SU-DHL-6 (cell line): ENCODE measurements around the gene SULT2B1.

Source experiments
- H2AFZ ChIP-seq: fragments of 200-600 bp; sonication (generic); 2 replicates; pipeline ENCODE4 v1.6.1; 2014; ENCODE audit warnings: low read depth, mild to moderate bottlenecking, moderate library complexity, mixed read lengths, antibody characterized with exemption, low read length; ENCODE audit not compliant: severe bottlenecking
- H3F3A ChIP-seq: fragments of 200-600 bp; shearing (Covaris generic); 2 replicates; pipeline ENCODE4 v1.6.0; 2016; ENCODE audit warnings: antibody characterized with exemption, mild to moderate bottlenecking; ENCODE audit not compliant: insufficient read depth
- H3K27ac ChIP-seq: fragments of 200-600 bp; sonication (generic); 2 replicates; pipeline ENCODE4 v1.5.1; 2016; ENCODE audit warnings: low read depth, mild to moderate bottlenecking, low read length, moderate library complexity, mixed read lengths
- H3K27me3 ChIP-seq: fragments of 200-600 bp; sonication (generic), shearing (Covaris generic); 2 replicates; pipeline ENCODE4 v1.6.0; 2014; ENCODE audit warnings: mild to moderate bottlenecking, low read length
- H3K36me3 ChIP-seq: fragments of 200-600 bp; sonication (generic); 2 replicates; pipeline ENCODE4 v1.6.1; 2014; ENCODE audit warnings: mild to moderate bottlenecking, low read length, mixed read lengths
- H3K4me2 ChIP-seq: fragments of 300-600, 200-600 bp; shearing (Covaris generic), sonication (generic); 2 replicates; pipeline ENCODE4 v1.6.0; 2014; ENCODE audit warnings: low read length, low read depth, mild to moderate bottlenecking; ENCODE audit not compliant: poor library complexity, severe bottlenecking
- H3K4me3 ChIP-seq: fragments of 200-600 bp; sonication (generic); 2 replicates; pipeline ENCODE4 v1.5.1; 2014; ENCODE audit warnings: antibody characterized with exemption, low read length, mild to moderate bottlenecking, mixed read lengths; ENCODE audit not compliant: insufficient read depth, poor library complexity, severe bottlenecking
- H3K79me2 ChIP-seq: fragments of 200-600 bp; sonication (generic); 2 replicates; pipeline ENCODE4 v1.6.1; 2014; ENCODE audit warnings: mild to moderate bottlenecking, low read length, moderate library complexity; ENCODE audit not compliant: insufficient read depth
- H3K9ac ChIP-seq: fragments of 200-600 bp; sonication (generic); 2 replicates; pipeline ENCODE4 v1.7.0; 2014; ENCODE audit warnings: mild to moderate bottlenecking, low read length
- H3K9me2 ChIP-seq: fragments of 200-600 bp; sonication (generic); replicated peaks from 2 replicates; pipeline ENCODE4 v1.6.1; 2014; ENCODE audit warnings: low read length; ENCODE audit not compliant: insufficient read depth
- H3K9me3 ChIP-seq: fragments of 200-600 bp; sonication (generic); 2 replicates; pipeline ENCODE4 v1.6.1; 2014; ENCODE audit warnings: low read length, mixed read lengths; ENCODE audit not compliant: insufficient read depth
- H4K20me1 ChIP-seq: fragments of 200-600 bp; sonication (generic); 2 replicates; pipeline ENCODE4 v1.6.1; 2014; ENCODE audit warnings: low read depth, mild to moderate bottlenecking, antibody characterized with exemption, low read length, moderate library complexity, mixed read lengths
- CTCF ChIP-seq: fragments of 200-600 bp; sonication (generic); IDR thresholded peaks from one replicate; pipeline ENCODE4 v1.5.1; 2017; ENCODE audit warnings: antibody characterized with exemption, mild to moderate bottlenecking, low read length, moderate library complexity; ENCODE audit not compliant: insufficient read depth, poor library complexity, severe bottlenecking
- EZH2phosphoT487 ChIP-seq: fragments of 200-600 bp; sonication (generic), shearing (Covaris generic); conservative IDR thresholded peaks from 2 replicates; pipeline ENCODE4 v1.6.1; 2018; ENCODE audit warnings: mild to moderate bottlenecking, antibody characterized with exemption, low read length, moderate library complexity, mixed read lengths

Gene SULT2B1

DNA sequence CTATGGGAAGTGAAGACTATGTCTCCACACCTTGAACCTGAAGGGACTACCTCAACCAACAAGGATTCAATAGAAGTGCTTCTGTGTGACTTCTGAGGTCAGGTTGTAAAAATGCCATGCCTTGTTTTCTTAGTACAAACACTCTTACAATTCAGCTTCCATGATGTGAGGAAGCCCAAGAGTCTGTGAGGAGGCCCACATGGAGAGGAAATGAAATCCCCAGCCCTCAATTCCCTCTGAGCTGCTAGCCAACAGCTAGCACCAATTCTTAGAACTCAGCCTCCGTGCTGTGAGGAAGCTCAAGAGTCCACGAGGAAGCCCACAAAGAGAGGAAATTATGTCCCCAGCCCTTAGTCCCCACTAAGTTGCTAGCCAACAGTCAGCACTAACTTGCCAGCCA, 27.8 kb upstream of the SULT2B1 start:
- Histone ChIP-seq H3K79me2 (no peaks in the 10 kb centered on the region), H3K9ac (no peak overlapping the region), H2AFZ (no peak overlapping the region), H3K9me2 (no peaks in the 10 kb centered on the region), H3K27me3 (no peaks in the 10 kb centered on the region), H3F3A (no peaks in the 10 kb centered on the region), H3K4me2 (no peak overlapping the region), H3K4me3 (no peak overlapping the region), H3K27ac (no peak overlapping the region), H3K9me3 (no peaks in the 10 kb centered on the region), H4K20me1 (no peaks in the 10 kb centered on the region), H3K36me3 (no peaks in the 10 kb centered on the region)
- no peak for TF ChIP-seq EZH2phosphoT487

DNA sequence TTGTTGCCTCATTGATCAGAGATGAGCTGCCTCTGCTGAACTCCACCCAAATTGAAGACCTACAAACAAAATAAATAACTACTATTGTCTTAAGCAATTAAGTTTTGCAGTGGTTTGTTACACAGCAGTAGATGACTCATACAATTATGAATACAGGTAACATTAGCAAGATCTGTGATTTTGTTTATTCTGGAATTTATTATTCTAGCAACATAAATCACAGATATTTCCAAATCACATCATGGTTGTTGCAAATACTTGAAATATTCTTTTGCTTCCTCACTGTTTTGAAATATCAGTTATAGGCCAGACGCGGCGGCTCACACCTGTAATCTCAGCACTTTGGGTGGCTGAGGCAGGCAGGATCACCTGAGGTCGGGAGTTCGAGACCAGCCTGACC, 27.2 kb upstream of the SULT2B1 start:
- Histone ChIP-seq H3K36me3 (no peaks in the 10 kb centered on the region), H2AFZ (no peak overlapping the region), H3F3A (no peaks in the 10 kb centered on the region), H3K4me2 (no peak overlapping the region), H4K20me1 (no peaks in the 10 kb centered on the region), H3K27me3 (no peaks in the 10 kb centered on the region), H3K9me3 (no peaks in the 10 kb centered on the region), H3K4me3 (no peak overlapping the region), H3K27ac (no peak overlapping the region), H3K9ac (no peak overlapping the region), H3K79me2 (no peaks in the 10 kb centered on the region), H3K9me2 (no peaks in the 10 kb centered on the region)
- TF ChIP-seq EZH2phosphoT487: no peak
- TF ChIP-seq CTCF: no peak

GRCh38 chr19:48529156-48529555, 22.8 kb upstream of the SULT2B1 start:
- Histone ChIP-seq H3K36me3 (no peaks in the 10 kb centered on the region), H3K9me3 (no peaks in the 10 kb centered on the region), H3K9me2 (no peaks in the 10 kb centered on the region), H3K4me3 (no peak overlapping the region), H3K79me2 (no peaks in the 10 kb centered on the region), H2AFZ (no peak overlapping the region), H3F3A (no peaks in the 10 kb centered on the region), H4K20me1 (no peaks in the 10 kb centered on the region), H3K4me2 (no peak overlapping the region), H3K27me3 (no peaks in the 10 kb centered on the region), H3K27ac (no peak overlapping the region), H3K9ac (no peak overlapping the region)
- TF ChIP-seq CTCF (no peak), EZH2phosphoT487 (no peak)

GRCh38 chr19:48530066-48530720, 21.8 kb upstream of the SULT2B1 start:
- H3K27me3 ChIP-seq: no peaks in the 10 kb centered on the region
- H2AFZ ChIP-seq: no peak overlapping the region
- no peak overlapping the region for H3K4me2 ChIP-seq
- H3F3A ChIP-seq: no peaks in the 10 kb centered on the region
- H3K4me3 ChIP-seq: no peak overlapping the region
- H3K27ac ChIP-seq: no peak overlapping the region
- no peaks in the 10 kb centered on the region for H3K79me2 ChIP-seq
- no peaks in the 10 kb centered on the region for H4K20me1 ChIP-seq
- TF ChIP-seq CTCF (no peak), EZH2phosphoT487 (no peak)
- no peaks in the 10 kb centered on the region for H3K36me3 ChIP-seq
- no peaks in the 10 kb centered on the region for H3K9me2 ChIP-seq
- H3K9me3 ChIP-seq: no peaks in the 10 kb centered on the region
- no peak overlapping the region for H3K9ac ChIP-seq
